Occipital lobe (tissue), 2 donors: Measurements from ENCODE around the gene VIM. TPM values are rescaled to one million over a fixed set of nuclear protein-coding genes. Genes with fewer than 3 reads are reported as not detected.

Experiments
- DNase-seq: peaks from one replicate; lab custom pipeline; 2025; lab: John Stamatoyannopoulos, UW
- total RNA-seq: library from RNA; depleted of rRNA; stranded (reverse); fragments of >200 nt; gene quantifications from one replicate; pipeline ENCODE4 v1.2.3, GENCODE V29; 2014

VIM gene
- 289 TPM for total RNA-seq

DNA sequence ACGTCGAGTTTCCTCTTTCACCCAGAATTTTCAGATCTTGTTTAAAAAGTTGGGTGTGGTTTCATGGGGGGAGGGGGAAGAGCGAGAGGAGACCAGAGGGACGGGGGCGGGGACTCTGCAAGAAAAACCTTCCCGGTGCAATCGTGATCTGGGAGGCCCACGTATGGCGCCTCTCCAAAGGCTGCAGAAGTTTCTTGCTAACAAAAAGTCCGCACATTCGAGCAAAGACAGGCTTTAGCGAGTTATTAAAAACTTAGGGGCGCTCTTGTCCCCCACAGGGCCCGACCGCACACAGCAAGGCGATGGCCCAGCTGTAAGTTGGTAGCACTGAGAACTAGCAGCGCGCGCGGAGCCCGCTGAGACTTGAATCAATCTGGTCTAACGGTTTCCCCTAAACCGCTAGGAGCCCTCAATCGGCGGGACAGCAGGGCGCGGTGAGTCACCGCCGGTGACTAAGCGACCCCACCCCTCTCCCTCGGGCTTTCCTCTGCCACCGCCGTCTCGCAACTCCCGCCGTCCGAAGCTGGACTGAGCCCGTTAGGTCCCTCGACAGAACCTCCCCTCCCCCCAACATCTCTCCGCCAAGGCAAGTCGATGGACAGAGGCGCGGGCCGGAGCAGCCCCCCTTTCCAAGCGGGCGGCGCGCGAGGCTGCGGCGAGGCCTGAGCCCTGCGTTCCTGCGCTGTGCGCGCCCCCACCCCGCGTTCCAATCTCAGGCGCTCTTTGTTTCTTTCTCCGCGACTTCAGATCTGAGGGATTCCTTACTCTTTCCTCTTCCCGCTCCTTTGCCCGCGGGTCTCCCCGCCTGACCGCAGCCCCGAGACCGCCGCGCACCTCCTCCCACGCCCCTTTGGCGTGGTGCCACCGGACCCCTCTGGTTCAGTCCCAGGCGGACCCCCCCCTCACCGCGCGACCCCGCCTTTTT is at the start of gene VIM:
VIM (plus strand) TSS at position 151 of the 925 bp plus-strand sequence. CDS start 1,182 bp downstream, outside the sequence.
- peak; percentile 51 for DNase-seq

DNA sequence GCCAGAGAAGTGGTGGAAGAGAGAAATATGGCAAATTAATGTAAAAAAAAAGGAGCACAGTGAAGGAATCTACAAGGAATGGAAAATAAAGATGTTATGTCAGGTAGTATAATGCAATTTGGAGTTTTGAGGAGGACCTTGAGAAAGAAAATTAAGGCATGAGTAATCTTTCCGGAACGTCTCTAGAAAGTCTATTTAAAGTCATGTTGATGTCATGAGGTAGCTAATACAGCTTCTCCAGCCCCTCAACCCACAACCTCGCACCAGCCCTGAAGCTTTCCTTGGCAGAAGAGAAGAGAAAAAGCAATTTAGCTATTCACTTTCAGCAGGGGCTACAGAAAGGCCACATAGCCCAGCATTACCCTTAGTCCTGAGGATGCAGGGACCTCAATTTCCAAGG is 49.0 kb upstream of the VIM start:
- no peak for DNase-seq

DNA sequence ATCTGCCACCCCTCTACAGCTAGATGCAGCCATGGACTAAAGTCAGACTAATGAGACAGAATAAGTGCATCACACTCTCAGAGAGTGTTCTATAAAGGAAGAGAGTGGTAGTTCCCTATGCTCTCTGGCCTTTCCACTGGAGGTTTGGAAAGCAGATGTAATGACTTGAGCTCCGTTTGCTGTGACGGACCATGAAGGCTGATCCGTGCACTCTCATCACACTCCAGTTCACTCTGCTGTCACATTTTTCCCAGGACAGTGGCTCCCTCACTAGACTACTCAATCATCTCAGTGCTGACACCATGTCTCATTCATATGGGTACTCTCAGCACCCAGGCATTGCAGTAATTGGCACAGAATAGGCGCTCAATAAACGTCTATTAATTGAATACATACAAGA is 46.9 kb upstream of the VIM start:
- no peak for DNase-seq

DNA sequence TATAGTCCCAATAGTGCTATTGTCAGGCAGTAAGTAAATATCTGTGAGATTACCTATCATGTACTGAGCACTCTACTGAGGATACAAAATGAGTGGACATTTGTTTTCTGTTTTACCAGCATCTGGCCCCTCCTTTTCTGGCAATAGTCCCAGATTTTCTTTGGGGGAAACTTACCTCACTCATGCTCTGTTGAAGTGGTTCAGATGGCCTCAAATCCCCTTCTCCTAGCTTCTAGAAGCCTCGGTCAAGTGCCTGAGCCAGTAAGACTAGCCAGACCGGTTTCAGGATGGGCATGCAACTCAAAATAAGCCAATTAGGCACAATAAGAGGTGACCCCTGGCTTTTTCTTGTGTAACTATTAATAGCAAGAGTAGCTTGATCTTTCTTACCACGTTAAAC is 46.3 kb upstream of the VIM start:
- DNase-seq = no peak

DNA sequence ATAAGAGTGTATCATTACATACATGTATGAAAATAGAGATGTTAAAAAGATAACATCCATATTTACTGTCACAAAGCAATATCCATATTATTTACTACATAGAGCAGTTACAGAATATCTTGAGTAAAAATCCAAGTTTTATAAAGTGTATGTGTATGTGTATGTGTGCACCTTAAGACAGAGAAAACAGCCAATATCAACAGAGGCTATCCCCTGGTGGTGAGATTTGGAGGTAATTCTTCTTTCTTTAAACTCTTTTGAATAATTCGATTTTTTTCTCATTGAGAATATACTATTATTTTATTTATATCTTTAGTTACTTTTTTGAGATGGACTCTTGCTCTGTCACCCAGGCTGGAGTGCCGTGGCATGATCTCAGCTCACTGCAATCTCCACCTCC is 44.9 kb upstream of the VIM start:
- DNase-seq = no peak

DNA sequence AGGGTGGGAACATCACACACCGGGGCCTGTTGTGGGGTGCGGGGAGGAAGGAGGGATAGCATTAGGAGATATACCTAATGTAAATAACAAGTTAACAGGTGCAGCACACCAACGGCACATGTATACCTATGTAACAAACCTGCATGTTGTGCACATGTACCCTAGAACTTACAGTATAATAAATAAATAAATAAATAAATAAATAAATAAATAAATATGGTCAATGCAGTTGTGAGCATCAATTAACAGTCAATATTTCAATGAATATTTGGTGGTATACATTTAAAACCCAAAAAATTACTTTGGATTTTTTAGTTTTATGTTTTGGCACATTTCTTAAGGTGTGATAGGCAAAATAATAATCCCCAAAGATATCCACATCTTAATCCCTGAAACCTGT is 42.2 kb upstream of the VIM start:
- DNase-seq = no peak

DNA sequence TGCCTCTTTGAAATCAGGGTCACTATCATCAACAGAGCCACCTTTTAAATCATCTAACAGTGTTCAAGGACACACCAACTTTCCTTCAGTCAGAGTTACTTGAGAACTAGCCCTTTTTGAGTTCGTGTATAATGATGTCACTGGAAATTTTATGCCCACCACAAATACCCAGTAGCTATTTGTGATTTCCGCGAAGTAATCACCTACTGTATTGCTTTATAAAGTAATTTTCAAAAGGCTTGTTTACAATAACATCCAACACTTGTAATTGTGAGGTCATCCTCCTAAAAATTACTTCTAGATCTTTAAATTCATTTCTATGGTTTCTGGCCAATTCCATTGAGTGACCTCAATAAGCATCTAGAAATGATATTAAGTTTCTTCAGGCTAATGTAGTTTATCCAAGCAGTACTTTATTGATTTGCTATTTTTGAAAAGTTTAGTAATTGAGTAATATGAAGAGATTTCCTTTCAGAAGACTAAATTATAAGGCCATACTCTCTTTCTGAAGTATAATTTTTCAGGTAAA is 39.3 kb upstream of the VIM start:
- DNase-seq = no peak

DNA sequence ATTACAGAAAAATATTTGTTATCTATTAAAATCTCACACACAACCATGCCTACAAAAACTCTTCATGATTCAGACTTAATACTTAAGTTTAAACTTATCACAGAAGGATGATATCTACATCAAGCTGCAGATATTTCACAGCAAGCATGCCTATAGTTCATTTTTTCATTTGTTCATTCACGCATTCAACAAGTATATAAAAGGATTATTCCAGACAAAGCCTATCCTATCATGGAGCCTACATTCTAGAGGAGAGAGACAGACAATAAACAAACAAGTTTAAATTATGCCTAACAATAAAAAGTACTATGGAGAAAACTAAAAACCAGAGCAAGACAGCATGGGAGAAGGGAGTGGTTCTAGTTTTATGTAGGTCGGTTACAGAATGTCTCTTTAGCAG is 37.4 kb upstream of the VIM start:
- DNase-seq = no peak

DNA sequence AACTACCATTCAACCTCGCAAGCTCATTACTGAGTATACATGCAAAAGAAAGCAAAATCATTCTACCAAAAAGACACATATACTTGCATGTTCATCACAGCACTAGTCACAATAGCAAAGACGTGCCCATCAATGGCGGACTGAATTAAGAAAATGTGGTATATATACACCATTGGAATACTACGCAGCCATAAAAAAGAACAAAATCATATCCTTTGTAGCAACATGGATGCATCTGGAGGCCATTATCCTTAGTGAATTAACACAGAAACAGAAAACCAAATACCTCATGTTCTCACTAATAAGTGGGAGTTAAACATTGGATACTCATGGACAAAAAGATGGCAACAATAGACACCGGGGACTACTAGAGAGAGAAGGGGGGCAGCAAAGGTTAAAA is 33.0 kb upstream of the VIM start:
- DNase-seq = no peak

DNA sequence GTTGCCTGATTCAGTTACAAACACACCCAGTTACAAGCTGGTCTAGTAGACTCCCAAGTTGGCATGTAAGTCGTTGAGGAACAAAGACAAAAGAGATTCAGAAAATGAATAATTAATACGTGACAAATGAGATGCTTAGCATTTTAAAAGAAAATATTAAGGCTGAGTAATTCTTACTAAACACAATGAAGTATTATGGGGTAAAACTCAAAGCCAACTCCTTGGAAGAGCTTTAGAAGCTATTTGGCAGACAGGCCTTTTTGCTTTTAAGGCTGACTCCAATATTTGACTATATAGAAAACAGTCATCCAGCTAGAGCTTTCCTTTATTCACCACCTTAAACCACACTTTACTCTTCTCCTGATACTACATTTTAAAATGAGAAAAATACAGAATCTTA is 32.0 kb upstream of the VIM start:
- no peak for DNase-seq

DNA sequence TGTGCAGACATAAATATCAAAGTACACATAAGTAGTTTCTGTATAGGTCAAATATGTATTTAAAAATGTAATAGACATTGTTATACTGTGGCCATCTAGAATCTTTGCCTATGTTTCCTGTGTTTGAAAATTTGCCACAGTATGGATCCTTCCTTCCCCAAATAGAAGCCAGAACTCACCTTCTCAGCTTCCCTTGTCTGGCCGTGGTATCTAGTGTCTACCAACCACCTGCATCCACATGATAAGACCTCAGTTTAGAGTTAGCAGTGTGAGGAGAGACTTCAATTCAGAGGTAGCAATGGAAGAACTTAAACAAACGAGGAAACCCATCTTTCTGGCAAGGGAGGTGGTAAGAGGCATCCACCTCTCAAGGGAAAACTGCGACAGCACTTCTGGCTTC is 31.5 kb upstream of the VIM start:
- DNase-seq = no peak

DNA sequence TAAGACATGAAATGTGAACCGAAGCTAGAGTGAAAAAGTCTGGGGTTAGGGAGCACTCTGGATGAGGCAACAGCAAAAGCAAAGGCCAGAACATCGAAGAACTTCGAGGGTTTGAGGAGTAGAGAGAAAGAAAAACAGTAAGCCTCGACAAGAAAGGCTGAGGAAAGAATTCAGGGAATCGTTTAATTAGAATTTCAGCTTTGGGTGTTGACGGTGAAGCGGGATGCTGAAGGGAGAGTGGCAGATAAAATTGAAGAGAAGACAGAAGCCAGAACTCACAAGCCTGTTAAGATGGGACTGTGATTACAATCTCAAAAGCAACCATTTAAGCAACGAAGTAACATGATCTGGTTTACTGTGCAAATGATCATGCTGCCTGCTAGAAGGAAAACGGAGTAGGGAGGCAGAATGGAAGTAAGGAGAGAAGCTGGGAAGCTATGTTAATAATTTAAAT is 28.7 kb upstream of the VIM start:
- no peak for DNase-seq

DNA sequence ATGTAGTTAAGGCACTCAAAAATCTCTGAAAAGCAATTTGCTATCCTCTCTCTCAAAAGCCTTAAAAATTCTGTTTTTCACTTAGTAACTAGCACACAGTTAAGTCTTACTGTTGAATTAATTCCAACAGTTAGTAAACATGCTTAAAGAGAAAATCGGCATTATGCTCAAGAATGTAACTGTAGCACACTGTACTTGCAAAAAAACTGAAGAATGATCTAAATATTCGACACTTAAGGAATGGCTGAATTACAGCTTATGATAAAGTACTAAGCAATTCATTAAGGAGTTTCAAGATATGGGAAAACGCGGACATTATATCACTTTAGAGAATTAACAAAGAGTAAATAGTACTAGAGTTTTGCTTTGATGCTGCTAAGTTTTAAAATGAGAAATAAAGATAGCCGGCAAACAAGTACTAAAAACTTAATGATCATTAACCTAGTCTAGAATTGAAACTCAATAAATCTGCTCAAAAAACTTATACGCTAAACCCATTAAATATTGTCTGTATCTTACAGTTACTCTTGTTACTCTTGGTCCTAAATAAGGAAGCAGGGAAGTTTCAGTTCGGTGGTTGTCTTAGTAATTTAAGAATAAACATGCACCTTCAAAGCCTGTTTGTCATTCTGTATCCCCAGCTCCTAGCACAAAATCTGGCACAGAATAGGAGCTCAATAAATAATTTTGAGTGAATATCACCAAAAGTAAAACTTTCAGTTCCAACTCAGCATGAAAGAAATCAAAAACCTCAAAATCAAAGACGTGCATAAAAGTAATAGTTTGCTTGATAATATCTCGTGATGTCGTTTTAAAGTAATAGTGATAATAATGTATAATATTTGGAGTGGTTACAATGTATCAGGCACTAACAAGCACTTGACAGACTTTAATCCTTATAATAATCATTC is 27.8 kb upstream of the VIM start:
- DNase-seq = no peak

DNA sequence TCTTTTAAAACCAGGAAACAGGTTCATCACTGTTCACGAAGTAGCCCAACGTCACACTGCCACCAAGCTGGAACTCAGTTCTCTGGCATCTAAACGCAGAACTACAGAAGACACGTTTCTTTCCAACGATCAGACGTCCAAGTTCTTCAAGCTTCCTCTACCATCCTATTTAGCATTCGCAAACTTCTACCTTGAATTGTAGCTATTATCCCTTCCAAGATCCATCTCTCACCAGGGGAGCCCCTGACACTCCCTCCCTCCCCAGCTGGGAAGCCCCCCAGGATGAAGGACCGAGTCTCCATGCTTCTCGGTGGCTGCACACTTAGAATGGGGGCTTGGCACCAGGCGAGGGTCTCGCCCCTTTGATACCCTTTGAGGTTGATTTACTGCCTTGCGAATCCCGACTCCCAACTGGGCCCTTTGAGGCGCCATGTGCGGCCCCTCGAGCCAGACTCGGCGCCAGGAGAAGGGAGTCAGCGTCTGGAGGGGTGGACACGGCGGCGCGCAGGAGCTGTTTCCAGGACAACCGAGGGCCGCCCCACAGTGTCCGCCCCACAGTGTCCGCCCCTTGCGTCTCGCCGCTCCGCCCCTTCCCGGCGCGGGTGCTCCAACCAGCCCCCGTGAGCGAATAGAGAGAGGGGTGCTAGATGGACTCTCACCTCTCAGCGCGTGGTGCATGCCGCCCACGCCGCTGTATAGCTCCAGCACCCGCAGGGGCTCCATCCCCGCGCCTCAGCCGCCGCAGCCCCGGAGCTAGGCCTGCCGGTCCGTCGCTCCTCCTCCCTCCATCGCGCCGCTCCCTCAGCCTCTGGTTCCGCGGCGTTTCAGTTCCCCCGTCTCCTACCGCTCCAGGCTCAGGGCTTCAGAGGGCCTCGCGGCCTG is 26.9 kb upstream of the VIM start, which contains the start of gene TRDMT1:
TRDMT1 (minus strand) TSS at position 761 of the 882 bp plus-strand sequence; CDS start at position 723, 38 bp downstream.
- DNase-seq = peak; percentile 85

DNA sequence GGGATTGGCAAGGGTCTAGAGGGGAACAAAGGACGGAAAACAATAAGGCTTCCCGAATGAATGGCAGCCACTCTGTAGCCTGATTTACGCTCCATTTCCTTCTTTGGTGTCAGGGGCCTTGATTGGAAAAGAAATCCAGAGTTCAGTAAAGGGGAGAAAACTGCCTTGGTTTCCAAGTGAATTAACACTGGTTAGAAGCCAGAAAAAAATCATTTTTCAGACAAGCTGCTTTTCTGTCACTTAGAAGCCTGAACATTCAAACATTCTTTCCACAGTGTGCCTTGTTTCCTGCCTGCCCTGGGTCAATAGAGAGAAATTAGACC is 26.3 kb upstream of the VIM start:
- DNase-seq = no peak

DNA sequence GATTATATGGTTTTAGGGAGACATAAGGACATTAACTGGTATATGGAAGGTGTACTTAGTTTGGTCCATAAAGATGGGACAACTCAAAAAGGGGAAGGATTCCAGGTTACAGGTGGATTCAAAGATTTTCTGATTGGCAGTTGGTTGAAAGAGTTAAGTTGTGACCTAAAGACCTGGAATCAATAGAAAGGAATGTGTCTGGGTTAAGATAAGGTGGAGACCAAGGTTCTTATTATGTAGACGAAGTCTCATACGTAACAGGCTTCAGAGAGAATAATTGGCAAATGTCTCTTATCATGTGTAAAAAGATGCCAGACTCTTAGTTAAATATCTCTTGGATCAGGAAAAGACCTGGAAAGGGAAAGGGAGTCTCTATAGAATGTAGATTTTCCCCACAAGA is 25.5 kb upstream of the VIM start:
- DNase-seq = no peak

DNA sequence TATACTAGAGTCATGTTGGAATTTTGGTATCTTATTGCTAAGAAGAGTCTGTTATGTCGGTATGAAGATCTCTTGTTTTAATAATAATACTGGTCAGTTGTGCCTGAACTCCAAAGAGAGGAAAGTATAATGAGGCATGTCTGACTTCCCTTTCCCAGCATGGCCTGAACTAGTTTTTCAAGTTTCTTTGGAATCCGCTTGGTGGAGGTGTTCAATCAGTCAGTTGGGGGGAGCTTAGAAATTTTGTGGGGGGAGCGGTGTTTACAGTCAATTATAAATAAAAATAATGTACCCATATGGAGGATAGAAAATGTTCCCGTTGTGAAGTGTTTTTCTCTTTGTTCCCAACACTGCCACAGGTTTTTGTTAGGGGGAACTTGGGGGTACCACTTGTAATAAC is 25.0 kb upstream of the VIM start:
- DNase-seq = no peak

DNA sequence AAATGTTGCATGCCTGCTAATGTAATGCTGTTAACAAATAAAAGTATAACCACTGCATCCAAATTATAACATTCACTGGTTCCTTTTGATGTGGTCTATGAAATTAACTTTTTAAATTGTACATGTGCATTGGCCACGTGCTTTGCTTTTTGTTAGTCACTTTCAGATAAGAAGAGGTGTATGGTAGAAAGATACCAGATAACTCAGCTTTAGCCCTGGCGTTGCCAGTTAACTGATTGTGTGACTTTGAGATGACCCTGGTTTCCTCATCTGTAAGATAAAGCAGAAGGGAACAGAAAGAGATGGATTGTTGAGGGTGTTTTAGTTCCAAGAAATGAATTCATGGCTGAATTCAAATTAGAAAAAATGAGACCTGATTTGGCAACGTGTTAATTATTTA is 24.6 kb upstream of the VIM start:
- no peak for DNase-seq

DNA sequence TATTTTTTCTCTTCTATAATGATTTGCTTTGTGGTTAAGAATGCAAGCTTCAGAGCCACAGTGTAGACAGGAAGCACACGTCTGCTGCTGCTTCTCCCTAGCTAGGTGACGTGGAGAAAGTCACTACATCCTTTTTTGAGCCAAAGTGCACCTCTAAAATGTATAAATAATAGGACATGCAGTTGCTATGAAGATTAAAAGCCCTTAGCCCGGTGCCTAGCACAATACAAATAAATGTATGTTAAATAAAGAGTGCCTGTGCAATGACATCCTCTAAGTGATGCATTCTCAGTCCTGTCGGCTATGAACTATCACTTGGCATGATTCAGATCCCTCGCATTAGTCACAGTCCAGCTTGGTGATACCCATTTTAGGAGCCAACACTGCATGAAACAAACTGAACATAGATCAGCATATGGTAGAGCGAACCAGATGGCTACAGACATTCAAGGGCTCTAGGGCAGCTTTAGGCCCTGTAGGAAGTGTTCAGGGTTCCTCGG is 21.8 kb upstream of the VIM start:
- DNase-seq = no peak

DNA sequence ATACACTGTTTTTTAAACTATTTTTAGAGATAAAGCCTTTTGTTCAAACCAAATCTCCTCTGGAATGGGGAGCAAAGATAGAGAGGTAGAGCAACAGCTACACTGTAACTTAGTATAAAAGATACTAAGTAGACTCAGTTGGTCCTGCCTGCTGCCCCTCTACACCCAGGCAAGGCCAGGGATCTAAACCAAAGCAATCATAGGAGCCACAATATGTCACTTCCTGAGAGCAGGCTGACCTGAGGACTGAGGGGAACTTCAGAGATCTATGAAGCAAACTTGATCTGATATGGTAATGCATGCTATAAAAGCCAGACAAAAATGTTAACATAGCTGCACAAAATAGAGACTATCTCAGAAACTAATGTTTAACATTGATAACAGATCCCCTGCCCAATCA is 19.6 kb upstream of the VIM start:
- no peak for DNase-seq

DNA sequence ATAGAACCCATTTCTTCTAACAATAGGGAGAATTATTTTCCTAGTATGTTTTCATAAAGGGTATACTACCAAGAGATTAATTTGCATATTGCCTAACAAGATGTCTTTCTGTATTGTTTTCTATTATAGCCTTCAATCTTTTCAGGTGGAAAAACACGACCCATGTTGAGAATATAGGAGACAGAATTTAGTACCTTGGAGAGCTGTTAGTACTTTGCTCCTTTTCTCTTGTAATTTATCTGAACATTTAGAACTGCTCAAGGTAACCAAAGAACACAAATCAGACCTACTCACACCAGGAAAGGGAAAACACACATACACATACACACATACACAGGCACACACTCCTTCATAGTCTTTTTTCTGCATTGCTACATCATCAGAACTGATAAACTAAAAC is 18.7 kb upstream of the VIM start:
- DNase-seq = no peak
